ENCODE measurements around the gene THRA. TPM values are rescaled to one million over a fixed set of nuclear protein-coding genes. Genes with fewer than 3 reads are reported as not detected.

THRA gene
- total and polyA plus RNA-seq, 2 donors (not counting 3 experiments of a cell fraction or from before 2014, with no cell fraction given), result 17.4 to 29.6 TPM

DNA sequence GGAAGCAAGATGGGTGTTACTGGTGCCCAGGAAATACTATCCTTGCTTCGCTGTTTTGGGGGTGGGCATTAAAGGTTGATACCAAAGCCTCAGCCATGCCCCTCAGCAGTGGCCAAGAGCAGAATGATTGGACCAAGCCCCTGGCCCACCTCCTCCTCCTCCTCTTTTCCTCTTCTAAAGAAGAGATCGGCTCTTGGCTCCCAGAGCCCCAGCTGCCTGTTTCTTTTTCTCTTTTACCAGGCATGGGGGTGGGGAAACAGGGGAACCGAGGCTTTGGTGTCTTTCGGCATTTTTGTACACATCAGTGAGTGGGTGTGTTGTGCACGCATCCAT lies 5.8 kb downstream of the THRA start:
- Histone ChIP-seq H4K20me1 (replicated peaks; ENCODE audit: control insufficient read depth, extremely low read depth, insufficient read depth, low read length) (no peaks in the 10 kb centered on the region), H3K79me2 (ENCODE audit: control insufficient read depth, insufficient read depth, low read length) (peaks cover 2% of the 10 kb centered on the region), H3K27me3 (ENCODE audit: control insufficient read depth in 2 of 2, insufficient read depth in 2 of 2, low read length in 2 of 2) (no peaks in the 10 kb centered on the region), H3K4me3 (replicated peaks in 1 of 3; ENCODE audit: insufficient read depth in 1 of 3, low read depth in 1 of 3, low read length in 3 of 3) (peak overlapping the region in 1 of 3 experiments; percentile 17), H3K4me2 (ENCODE audit: insufficient read depth, low read length) (peak overlapping the region; percentile 60), H3K4me1 (ENCODE audit: control insufficient read depth, extremely low read depth, insufficient read depth, low read length) (peaks cover 48% of the 10 kb centered on the region), H3K9me1 (replicated peaks; ENCODE audit: control insufficient read depth, extremely low read depth, insufficient read depth, low read length) (no peaks in the 10 kb centered on the region), H3K36me3 (ENCODE audit: control insufficient read depth in 2 of 2, extremely low read depth in 1 of 2, insufficient read depth in 2 of 2, low read length in 2 of 2) (no peaks in the 10 kb centered on the region), H2AFZ (ENCODE audit: low read depth, low read length) (peak overlapping the region; percentile 75), H3K9me3 (replicated peaks; ENCODE audit: control insufficient read depth, insufficient read depth, low read length) (no peaks in the 10 kb centered on the region), H3K9ac (replicated peaks; ENCODE audit: extremely low read depth, insufficient read depth, low read length) (no peak overlapping the region), H3K27ac (ENCODE audit: insufficient read depth, low read depth, low read length) (no peak overlapping the region)
- no TSS peak for BruUV-seq (replicated peaks)
- no peak for FAIRE-seq
- intact Hi-C loops (cut with micrococcal nuclease) (no loop called here), dilution Hi-C loops (cut with MboI; ENCODE audit: extremely low pct_ligation_motif_present, low sequenced_read_pairs) (no loop called here)
- POLR2A ChIA-PET, result no interaction called here
- CTCF ChIA-PET, result interaction anchor here (0.7 to 1.8 kb wide), 6 partner anchors 9 to 100 kb away, joined by 3 to 6 read pairs (median 4); no protein-coding TSS in a partner anchor
- TF ChIP-seq MAX (IDR thresholded peaks at IDR 0.05; ENCODE audit: insufficient read depth, insufficient read length) (no peak), GATA2 (IDR thresholded peaks at IDR 0.05; ENCODE audit: insufficient read depth, insufficient read length, low read depth, low read length) (no peak), POLR2A (IDR thresholded peaks at IDR 0.05; ENCODE audit: low read depth, low read length) (no peak), FOS (IDR thresholded peaks at IDR 0.05; ENCODE audit: borderline replicate concordance, insufficient read depth, low read length) (no peak), JUN (IDR thresholded peaks at IDR 0.05; ENCODE audit: borderline replicate concordance, insufficient read depth, insufficient read length, low read depth) (no peak), EZH2 (IDR thresholded peaks at IDR 0.05; ENCODE audit: borderline replicate concordance, low read depth, low read length, severe bottlenecking) (no peak), POLR2AphosphoS5 (IDR thresholded peaks at IDR 0.05; ENCODE audit: insufficient read depth, low read depth, low read length) (no peak)
- TF ChIP-seq, protein P1, sequence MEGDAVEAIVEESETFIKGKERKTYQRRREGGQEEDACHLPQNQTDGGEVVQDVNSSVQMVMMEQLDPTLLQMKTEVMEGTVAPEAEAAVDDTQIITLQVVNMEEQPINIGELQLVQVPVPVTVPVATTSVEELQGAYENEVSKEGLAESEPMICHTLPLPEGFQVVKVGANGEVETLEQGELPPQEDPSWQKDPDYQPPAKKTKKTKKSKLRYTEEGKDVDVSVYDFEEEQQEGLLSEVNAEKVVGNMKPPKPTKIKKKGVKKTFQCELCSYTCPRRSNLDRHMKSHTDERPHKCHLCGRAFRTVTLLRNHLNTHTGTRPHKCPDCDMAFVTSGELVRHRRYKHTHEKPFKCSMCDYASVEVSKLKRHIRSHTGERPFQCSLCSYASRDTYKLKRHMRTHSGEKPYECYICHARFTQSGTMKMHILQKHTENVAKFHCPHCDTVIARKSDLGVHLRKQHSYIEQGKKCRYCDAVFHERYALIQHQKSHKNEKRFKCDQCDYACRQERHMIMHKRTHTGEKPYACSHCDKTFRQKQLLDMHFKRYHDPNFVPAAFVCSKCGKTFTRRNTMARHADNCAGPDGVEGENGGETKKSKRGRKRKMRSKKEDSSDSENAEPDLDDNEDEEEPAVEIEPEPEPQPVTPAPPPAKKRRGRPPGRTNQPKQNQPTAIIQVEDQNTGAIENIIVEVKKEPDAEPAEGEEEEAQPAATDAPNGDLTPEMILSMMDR (IDR thresholded peaks at IDR 0.05; ENCODE audit: extremely low read depth in 1 of 2, insufficient read depth in 1 of 2, low read depth in 1 of 2, low read length in 2 of 2), result no peak
- no peak for DNase-seq (ENCODE audit: low read depth, low spot score)

Measured in endothelial cell of umbilical vein (primary cell).